ENCODE measurements around the gene CTAG1A. TPM values are rescaled to one million over a fixed set of nuclear protein-coding genes. Genes with fewer than 3 reads are reported as not detected.
A peak's percentile ranks its signal among the peaks of the same experiment; 100 is the strongest.
"Not testable (repeated sequence)": the region's sequence is repeated elsewhere in the genome, so short reads cannot be mapped to it uniquely, and the experiment has no call there.

Gene CTAG1A
- total and polyA plus RNA-seq, 9 donors = 0.12 to 0.35 TPM; not detected in 7

- H3K4me3 ChIP-seq; H3K4me1 ChIP-seq (ENCODE audit: insufficient read depth); DNase-seq; H3K9me3 ChIP-seq; H3K36me3 ChIP-seq; H3K27me3 ChIP-seq; intact Hi-C loops (cut with DNase I); H3K27ac ChIP-seq: not testable (repeated sequence)
- 76% methylated on average over 13 of the region's 31 CpGs; no CpG with 5 or more reads in 2 of the 3 donors for WGBS, 3 donors
Measured at GRCh38 chrX:154560326-154560725, 24.6 kb upstream of the CTAG1A start.

GRCh38 chrX:154562295-154562694, 22.6 kb upstream of the CTAG1A start:
- H3K36me3 ChIP-seq; H3K27ac ChIP-seq; DNase-seq; H3K4me1 ChIP-seq (ENCODE audit: insufficient read depth); H3K9me3 ChIP-seq; H3K4me3 ChIP-seq; intact Hi-C loops (cut with DNase I); H3K27me3 ChIP-seq: not testable (repeated sequence)
- WGBS, 3 donors = no CpG with 5 or more reads among the region's 10 CpGs

- H3K27ac ChIP-seq; H3K9me3 ChIP-seq; H3K27me3 ChIP-seq; H3K36me3 ChIP-seq; DNase-seq; intact Hi-C loops (cut with DNase I); H3K4me1 ChIP-seq (ENCODE audit: insufficient read depth); H3K4me3 ChIP-seq: not testable (repeated sequence)
- WGBS, 3 donors = no CpG with 5 or more reads among the region's 11 CpGs
Measured at GRCh38 chrX:154570361-154570760, 14.6 kb upstream of the CTAG1A start.

- whole genome bisulfite sequencing, 3 donors = no CpG with 5 or more reads among the region's 10 CpGs
- intact Hi-C loops (cut with DNase I); DNase-seq; H3K36me3 ChIP-seq; H3K27ac ChIP-seq; H3K27me3 ChIP-seq; H3K9me3 ChIP-seq; H3K4me3 ChIP-seq; H3K4me1 ChIP-seq (ENCODE audit: insufficient read depth): not testable (repeated sequence)
Measured at GRCh38 chrX:154573061-154573460, 11.9 kb upstream of the CTAG1A start.

GRCh38 chrX:154575076-154575475, 9.9 kb upstream of the CTAG1A start:
- DNase-seq = not testable (repeated sequence)

GRCh38 chrX:154582994-154583393, 1.9 kb upstream of the CTAG1A start:
- H3K27me3 ChIP-seq; H3K36me3 ChIP-seq; H3K4me3 ChIP-seq; intact Hi-C loops (cut with DNase I); H3K9me3 ChIP-seq; DNase-seq; H3K27ac ChIP-seq; H3K4me1 ChIP-seq (ENCODE audit: insufficient read depth): not testable (repeated sequence)
- no CpG with 5 or more reads among the region's 8 CpGs for WGBS, 3 donors

More at GRCh38 chrX:154575076-154575475, 9.9 kb upstream of the CTAG1A start:
- H3K4me3 ChIP-seq; intact Hi-C loops (cut with DNase I); H3K9me3 ChIP-seq; H3K27me3 ChIP-seq; H3K27ac ChIP-seq; H3K36me3 ChIP-seq; H3K4me1 ChIP-seq (ENCODE audit: insufficient read depth): not testable (repeated sequence)
- WGBS, 3 donors = no CpG with 5 or more reads among the region's 5 CpGs

GRCh38 chrX:154590415-154590814, 5.5 kb downstream of the CTAG1A start:
- H3K9me3 ChIP-seq; H3K27ac ChIP-seq; intact Hi-C loops (cut with DNase I); DNase-seq; H3K36me3 ChIP-seq; H3K4me1 ChIP-seq (ENCODE audit: insufficient read depth); H3K4me3 ChIP-seq; H3K27me3 ChIP-seq: not testable (repeated sequence)
- WGBS, 3 donors = 20 to 41% methylated on average over 3 to 6 of the region's 13 CpGs; no CpG with 5 or more reads in 1 of the 3 donors

GRCh38 chrX:154592505-154592904, 7.6 kb downstream of the CTAG1A start:
- Histone ChIP-seq H3K4me1 (ENCODE audit: insufficient read depth) (no peaks in the 10 kb centered on the region), H3K27ac (no peak overlapping the region), H3K27me3 (no peaks in the 10 kb centered on the region), H3K9me3 (no peaks in the 10 kb centered on the region), H3K4me3 (no peak overlapping the region), H3K36me3 (no peaks in the 10 kb centered on the region)
- WGBS, 3 donors = 86 to 87% (median 87%) methylated on average over 5 of the region's 5 CpGs
- no peak for TF ChIP-seq POLR2A (IDR thresholded peaks at IDR 0.05)
- no peak for TF ChIP-seq EP300 (IDR thresholded peaks at IDR 0.05)
- TF ChIP-seq CTCF (IDR thresholded peaks at IDR 0.05) = no peak
- intact Hi-C loops (cut with DNase I) = no loop called here
- peak in 1 of 5 donors; percentile 2 for DNase-seq

All from ovary (tissue), 9 donors.